H1 (cell line): ENCODE results near the gene TTC24. TPM values are rescaled to one million over a fixed set of nuclear protein-coding genes. Genes with fewer than 3 reads are reported as not detected.

Source experiments
- CTCF ChIA-PET: fragments of 300-600 bp; sonication (Branson Sonifier 250); formaldehyde crosslinking; loops from one replicate; lab custom pipeline; 2021; ENCODE audit not compliant: partially characterized antibody; lab: Charles Lee
- POLR2A ChIA-PET: fragments of 300-600 bp; sonication (Branson Sonifier 250); formaldehyde crosslinking; loops from one replicate; lab custom pipeline; 2021; ENCODE audit warnings: inconsistent platforms; ENCODE audit not compliant: partially characterized antibody; lab: Charles Lee
- DNase-seq, 2 experiments: peaks; one replicate each; pipeline versions ENCODE4 v3.0.0 to v3.0.0-alpha.2; 2010 to 2022; ENCODE audit warnings: low spot score in 2 of 2, low read depth in 1 of 2, mixed read lengths in 1 of 2
- FAIRE-seq: peaks from 2 replicates; lab custom pipeline; 2011; peaks lifted over from hg19 to GRCh38; lab: Jason Lieb, UNC
- H2AFZ ChIP-seq: 2 replicates; pipeline ENCODE4 v1.8.1; 2012; ENCODE audit warnings: low read length, inconsistent platforms
- H2AK5ac ChIP-seq: 2 replicates; pipeline ENCODE4 v1.6.1; 2013; ENCODE audit warnings: low read depth, low read length
- H2BK120ac ChIP-seq: replicated peaks from 2 replicates; pipeline ENCODE3; 2013; ENCODE audit warnings: low read depth, low read length, inconsistent platforms
- H2BK12ac ChIP-seq: 2 replicates; pipeline ENCODE4 v1.6.1; 2013; ENCODE audit warnings: low read depth, low read length
- H2BK15ac ChIP-seq: 2 replicates; pipeline ENCODE4 v1.6.1; 2013; ENCODE audit warnings: low read length
- H2BK20ac ChIP-seq: 2 replicates; pipeline ENCODE4 v1.6.1; 2013; ENCODE audit warnings: low read length
- H2BK5ac ChIP-seq: 2 replicates; pipeline ENCODE4 v1.6.1; 2013; ENCODE audit warnings: low read depth, low read length
- H3K14ac ChIP-seq: 2 replicates; pipeline ENCODE4 v1.6.1; 2013; ENCODE audit warnings: inconsistent platforms; ENCODE audit not compliant: insufficient read length
- H3K18ac ChIP-seq: 2 replicates; pipeline ENCODE4 v1.6.1; 2013; ENCODE audit warnings: low read length; ENCODE audit errors: extremely low read depth
- H3K23ac ChIP-seq: 2 replicates; pipeline ENCODE4 v1.6.1; 2013; ENCODE audit warnings: inconsistent platforms; ENCODE audit not compliant: insufficient read length
- H3K23me2 ChIP-seq: 2 replicates; pipeline ENCODE4 v1.6.1; 2013; ENCODE audit warnings: low read depth, low read length
- H3K27ac ChIP-seq: 2 replicates; pipeline ENCODE4 v1.6.1; 2011; ENCODE audit warnings: low read depth, low read length, inconsistent platforms
- H3K27me3 ChIP-seq, 4 experiments: replicated peaks in 1 of 4; 1 replicate in 1 of 4; 2 replicates in 3 of 4; pipeline versions ENCODE4 v1.6.1 to v1.8.1; 2011 to 2013; ENCODE audit warnings: low read length in 3 of 4, mild to moderate bottlenecking in 3 of 4, inconsistent platforms in 2 of 4, mixed read lengths in 2 of 4, moderate library complexity in 1 of 4; ENCODE audit not compliant: control insufficient read depth in 3 of 4, insufficient read depth in 3 of 4; ENCODE audit errors: extremely low read depth in 1 of 4
- H3K36me3 ChIP-seq, 4 experiments: 2 replicates each; pipeline versions ENCODE4 v1.6.1 to v1.8.1; 2011 to 2013; ENCODE audit warnings: mild to moderate bottlenecking in 4 of 4, low read length in 3 of 4, moderate library complexity in 2 of 4, control low read depth in 1 of 4, inconsistent platforms in 1 of 4; ENCODE audit not compliant: insufficient read depth in 4 of 4, control insufficient read depth in 2 of 4
- H3K4ac ChIP-seq: replicated peaks from 2 replicates; pipeline ENCODE3; 2013; ENCODE audit warnings: low read length, low read depth, mixed read lengths, inconsistent platforms; ENCODE audit not compliant: insufficient read length
- H3K4me1 ChIP-seq, 4 experiments: replicated peaks in 1 of 4; 1 replicate in 1 of 4; 2 replicates in 3 of 4; pipeline versions ENCODE4 v1.6.1 to v1.8.1; 2011 to 2013; ENCODE audit warnings: low read length in 3 of 4, inconsistent platforms in 2 of 4, mixed read lengths in 1 of 4; ENCODE audit not compliant: insufficient read depth in 4 of 4, control insufficient read depth in 3 of 4
- H3K4me2 ChIP-seq, 2 experiments: 2 replicates each; pipeline versions ENCODE4 v1.6.1 to v1.8.1; 2011 to 2013; ENCODE audit warnings: low read depth in 2 of 2, low read length in 2 of 2, control low read depth in 1 of 2, inconsistent platforms in 1 of 2, mild to moderate bottlenecking in 1 of 2; ENCODE audit not compliant: insufficient read depth in 1 of 2
- H3K4me3 ChIP-seq, 4 experiments: fragments of 200-600, 300-600 bp in 1 of 4; sonication (generic), shearing (Covaris generic), sonication (Bioruptor Twin) in 1 of 4; 2 replicates each; pipeline versions ENCODE4 v1.5.1 to v1.8.1; 2011 to 2016; ENCODE audit warnings: low read length in 4 of 4, low read depth in 3 of 4, control low read depth in 2 of 4, inconsistent platforms in 2 of 4, mild to moderate bottlenecking in 2 of 4, mixed read lengths in 1 of 4, moderate library complexity in 1 of 4; ENCODE audit not compliant: insufficient read depth in 2 of 4; ENCODE audit errors: extremely low read depth in 1 of 4
- H3K56ac ChIP-seq: replicated peaks from 2 replicates; pipeline ENCODE3; 2013; ENCODE audit warnings: low read depth, mild to moderate bottlenecking, mixed read lengths, low read length, inconsistent platforms; ENCODE audit not compliant: insufficient read length
- H3K79me1 ChIP-seq: 2 replicates; pipeline ENCODE4 v1.6.1; 2013; ENCODE audit warnings: low read depth, low read length, control low read depth
- H3K79me2 ChIP-seq, 2 experiments: 2 replicates each; pipeline versions ENCODE4 v1.6.1 to v1.8.1; 2012 to 2013; ENCODE audit warnings: low read length in 2 of 2, mild to moderate bottlenecking in 2 of 2, inconsistent platforms in 1 of 2; ENCODE audit not compliant: insufficient read depth in 2 of 2, control insufficient read depth in 1 of 2
- H3K9ac ChIP-seq, 4 experiments: replicated peaks in 1 of 4; 1 replicate in 1 of 4; 2 replicates in 3 of 4; pipeline versions ENCODE4 v1.6.1 to v1.8.1; 2011 to 2013; ENCODE audit warnings: low read depth in 3 of 4, low read length in 3 of 4, control low read depth in 2 of 4, mild to moderate bottlenecking in 2 of 4, moderate library complexity in 2 of 4, inconsistent platforms in 1 of 4; ENCODE audit errors: extremely low read depth in 1 of 4
- H3K9me3 ChIP-seq, 2 experiments: 2 replicates each; pipeline versions ENCODE4 v1.6.1 to v1.8.1; 2012 to 2013; ENCODE audit warnings: mild to moderate bottlenecking in 2 of 2, moderate library complexity in 2 of 2, control low read depth in 1 of 2, inconsistent platforms in 1 of 2, low read depth in 1 of 2, low read length in 1 of 2, mixed read lengths in 1 of 2; ENCODE audit not compliant: insufficient read depth in 2 of 2
- H4K20me1 ChIP-seq, 2 experiments: replicated peaks in 1 of 2; 2 replicates each; pipeline versions ENCODE3 to v1.8.1; 2011 to 2013; ENCODE audit warnings: inconsistent platforms in 2 of 2, low read length in 2 of 2, mild to moderate bottlenecking in 1 of 2; ENCODE audit not compliant: insufficient read depth in 2 of 2, control insufficient read depth in 1 of 2
- H4K5ac ChIP-seq: 2 replicates; pipeline ENCODE4 v1.6.1; 2013; ENCODE audit warnings: low read length, low read depth, mixed read lengths, inconsistent platforms; ENCODE audit not compliant: insufficient read length
- H4K8ac ChIP-seq: 2 replicates; pipeline ENCODE4 v1.8.0; 2013; ENCODE audit warnings: mild to moderate bottlenecking, moderate library complexity, low read length, inconsistent platforms; ENCODE audit not compliant: insufficient read depth; ENCODE audit errors: extremely low read depth
- H4K91ac ChIP-seq: replicated peaks from 2 replicates; pipeline ENCODE3; 2013; ENCODE audit warnings: low read length, mixed read lengths, inconsistent platforms; ENCODE audit not compliant: insufficient read length
- ASH2L ChIP-seq: fragments of 200-600, 300-600 bp; sonication (generic); IDR thresholded peaks from one replicate; pipeline ENCODE4 v1.7.1; 2017; ENCODE audit warnings: low read length
- CTBP2 ChIP-seq: IDR thresholded peaks from 2 replicates; pipeline ENCODE4 v1.7.0; 2011; ENCODE audit warnings: borderline replicate concordance, mild to moderate bottlenecking, moderate library complexity, mixed read lengths, low read length; ENCODE audit not compliant: insufficient read depth, insufficient read length
- EGR1 ChIP-seq: IDR thresholded peaks from 2 replicates; pipeline ENCODE4 v1.6.1; 2011; ENCODE audit warnings: low read depth, low read length, borderline replicate concordance
- FOSL1 ChIP-seq: IDR thresholded peaks from 2 replicates; pipeline ENCODE4 v1.6.1; 2011; ENCODE audit warnings: mild to moderate bottlenecking, low read depth, low read length, moderate library complexity; ENCODE audit not compliant: insufficient read depth
- PHF8 ChIP-seq: fragments of 200-600 bp; sonication (generic); conservative IDR thresholded peaks from 2 replicates; pipeline ENCODE4 v1.7.1; 2012; ENCODE audit warnings: low read depth, mild to moderate bottlenecking, inconsistent platforms, low read length, moderate library complexity
- POLR2AphosphoS5 ChIP-seq: IDR thresholded peaks from 2 replicates; pipeline ENCODE4 v1.6.1; 2011; ENCODE audit warnings: low read depth, low read length
- RFX5 ChIP-seq: IDR thresholded peaks from 2 replicates; pipeline ENCODE4 v1.6.1; 2011; ENCODE audit warnings: low read depth, low read length, improper control_type of control experiment, borderline replicate concordance
- SIRT6 ChIP-seq: IDR thresholded peaks from one replicate; pipeline ENCODE4 v1.7.1; 2012; ENCODE audit warnings: low read length, inconsistent platforms
- SP2 ChIP-seq: IDR thresholded peaks from 2 replicates; pipeline ENCODE4 v1.6.1; 2012; ENCODE audit warnings: mild to moderate bottlenecking, low read length, inconsistent platforms
- TAF1 ChIP-seq: IDR thresholded peaks from 2 replicates; pipeline ENCODE4 v1.6.1; 2011; ENCODE audit warnings: mild to moderate bottlenecking, low read depth, low read length
- TEAD4 ChIP-seq: IDR thresholded peaks from 2 replicates; pipeline ENCODE4 v1.6.1; 2012; ENCODE audit warnings: low read depth, low read length, inconsistent platforms, mixed read lengths
- WGBS, 2 experiments: shearing (Covaris generic) in 1 of 2; methylation state at CpG; one replicate each; pipeline versions ENCODE4 v1.1.6 to v1.1.7; 2013 to 2015; ENCODE audit warnings: low lambda C conversion rate in 2 of 2, mixed read lengths in 2 of 2, inconsistent platforms in 1 of 2, low coverage in 1 of 2, missing lambda C conversion rate in 1 of 2; ENCODE audit not compliant: insufficient replicate concordance in 2 of 2, insufficient coverage in 1 of 2, insufficient read length in 1 of 2; ENCODE audit errors: extremely low coverage in 1 of 2, missing lambda C conversion rate in 1 of 2; 5-methylcytosine and 5-hydroxymethylcytosine counted together
- polyA plus RNA-seq, 7 experiments: library from polyadenylated mRNA; depleted of rRNA in 3 of 7; stranded (reverse) in 5 of 7; unstranded in 2 of 7; fragments of >200 nt in 5 of 7; fragments of 200-250 nt in 2 of 7; gene quantifications; 1 replicate in 5 of 7; 2 replicates in 1 of 7; 4 replicates in 1 of 7; pipeline versions ENCODE4 v1.2.1 to v1.2.3, GENCODE V29; 2011 to 2013; ENCODE audit warnings: missing spikeins in 2 of 7, mixed read lengths in 2 of 7
- total RNA-seq: library from RNA; stranded (reverse); fragmentation: NEBNext Ultra II Directional; extraction: Animal tissue kit (Norgen Biotek cat#: 25700); gene quantifications from 2 replicates; pipeline ENCODE4 v1.2.1, GENCODE V29; 2021
- TF ChIP-seq, protein P1 (sequence below): IDR thresholded peaks from 2 replicates; pipeline ENCODE4 v1.6.1; 2011; ENCODE audit warnings: low read depth, mild to moderate bottlenecking, low read length; ENCODE audit not compliant: insufficient read depth
- TF ChIP-seq, protein P2 (sequence below): IDR thresholded peaks from 2 replicates; pipeline ENCODE4 v1.6.1; 2011; ENCODE audit warnings: low read length, improper control_type of control experiment

Gene TTC24
- total and polyA plus RNA-seq, 2 of the 8 experiments (the other 6 are each of a cell fraction or from before 2014, with no cell fraction given): 0.08 TPM; not detected in 1

DNA sequence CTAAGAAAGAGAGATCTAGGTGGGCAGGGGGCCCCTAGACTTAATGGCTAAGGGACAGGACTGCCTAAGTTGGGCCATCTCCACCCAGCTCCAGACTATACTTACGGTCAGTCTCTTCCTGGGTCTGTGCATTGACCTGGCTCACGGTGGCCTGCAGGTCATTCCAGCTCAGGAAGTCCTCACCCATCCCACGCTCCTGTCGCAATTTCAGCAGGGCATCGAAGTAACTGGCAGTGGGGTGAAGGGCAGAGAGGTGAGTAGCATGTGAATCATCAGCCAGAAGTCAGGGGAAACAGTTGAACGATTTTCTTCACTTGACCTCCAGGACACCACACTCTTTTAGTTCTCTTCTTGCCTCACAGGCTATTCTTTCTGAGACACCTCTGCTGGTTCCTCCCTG lies 27.7 kb upstream of the TTC24 start:
- Histone ChIP-seq H4K91ac (no peak overlapping the region), H3K79me1 (no peaks in the 10 kb centered on the region), H2AFZ (no peak overlapping the region), H2BK15ac (no peak overlapping the region), H3K18ac (no peak overlapping the region), H3K4me2 (no peak overlapping the region), H2BK20ac (no peak overlapping the region), H4K8ac (no peak overlapping the region), H3K9me3 (no peaks in the 10 kb centered on the region), H3K4ac (no peak overlapping the region), H3K23me2 (no peaks in the 10 kb centered on the region), H3K36me3 (peaks cover 11 to 30% (median 15%) of the 10 kb centered on the region in 4 experiments; a peak in 7 of 8 replicates), H3K79me2 (no peaks in the 10 kb centered on the region), H3K4me3 (no peak overlapping the region), H3K27ac (no peak overlapping the region), H2BK12ac (no peak overlapping the region), H3K14ac (no peak overlapping the region), H3K23ac (no peak overlapping the region), H4K5ac (no peak overlapping the region), H2BK120ac (no peak overlapping the region), H3K9ac (no peak overlapping the region), H4K20me1 (peaks cover 0 to 11% of the 10 kb centered on the region in 2 experiments), H3K56ac (no peak overlapping the region), H3K27me3 (no peaks in the 10 kb centered on the region), H2AK5ac (no peak overlapping the region), H3K4me1 (no peaks in the 10 kb centered on the region), H2BK5ac (no peak overlapping the region)
- ChIA-PET CTCF (interaction anchor here (1.0 to 6.8 kb wide), 5 partner anchors 26 to 138 kb away, joined by 3 to 33 read pairs (median 4); no protein-coding TSS in a partner anchor), POLR2A (interaction anchor here (0.9 to 1.3 kb wide), 3 partner anchors 14 to 46 kb away, joined by 3 read pairs; no protein-coding TSS in a partner anchor)
- FAIRE-seq (no peak), DNase-seq (no peak)
- WGBS, 2 experiments: 92% methylated on average over 6 of the region's 6 CpGs; no CpG with 5 or more reads in 1 of the 2 experiments
- TF ChIP-seq TEAD4: no peak
- no peak for TF ChIP-seq TAF1
- no peak for TF ChIP-seq SIRT6
- TF ChIP-seq POLR2AphosphoS5: no peak
- no peak for TF ChIP-seq RFX5
- TF ChIP-seq, protein P1, sequence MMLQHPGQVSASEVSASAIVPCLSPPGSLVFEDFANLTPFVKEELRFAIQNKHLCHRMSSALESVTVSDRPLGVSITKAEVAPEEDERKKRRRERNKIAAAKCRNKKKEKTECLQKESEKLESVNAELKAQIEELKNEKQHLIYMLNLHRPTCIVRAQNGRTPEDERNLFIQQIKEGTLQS: no peak
- no peak for TF ChIP-seq SP2
- TF ChIP-seq PHF8: no peak
- TF ChIP-seq, protein P2, sequence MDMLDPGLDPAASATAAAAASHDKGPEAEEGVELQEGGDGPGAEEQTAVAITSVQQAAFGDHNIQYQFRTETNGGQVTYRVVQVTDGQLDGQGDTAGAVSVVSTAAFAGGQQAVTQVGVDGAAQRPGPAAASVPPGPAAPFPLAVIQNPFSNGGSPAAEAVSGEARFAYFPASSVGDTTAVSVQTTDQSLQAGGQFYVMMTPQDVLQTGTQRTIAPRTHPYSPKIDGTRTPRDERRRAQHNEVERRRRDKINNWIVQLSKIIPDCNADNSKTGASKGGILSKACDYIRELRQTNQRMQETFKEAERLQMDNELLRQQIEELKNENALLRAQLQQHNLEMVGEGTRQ: no peak
- no peak for TF ChIP-seq FOSL1
- no peak for TF ChIP-seq CTBP2
- no peak for TF ChIP-seq ASH2L
- TF ChIP-seq EGR1: no peak
